ENCODE results near the gene INSR.
"Not testable (repeated sequence)": the region's sequence is repeated elsewhere in the genome, so short reads cannot be mapped to it uniquely, and the experiment has no call there.

The INSR gene

GRCh38 chr19:7067122-7067521 is 227.1 kb downstream of the INSR start:
- H3K36me3 Mint-ChIP-seq, H3K27ac Mint-ChIP-seq, H3K27me3 Mint-ChIP-seq, H3K4me3 Mint-ChIP-seq, H3K9me3 Mint-ChIP-seq: not testable (repeated sequence)
- H3K4me1 Mint-ChIP-seq, result peaks cover 13% of the 10 kb centered on the region

- H3K27ac Mint-ChIP-seq, result no peak overlapping the region
- no peaks in the 10 kb centered on the region for H3K36me3 Mint-ChIP-seq
- peaks cover 2% of the 10 kb centered on the region for H3K4me1 Mint-ChIP-seq
Measured at GRCh38 chr19:7063764-7064418, 230.3 kb downstream of the INSR start.

GRCh38 chr19:7063339-7063738 is 230.9 kb downstream of the INSR start:
- Mint-ChIP-seq H3K9me3 (no peaks in the 10 kb centered on the region), H3K4me1 (no peaks in the 10 kb centered on the region), H3K4me3 (no peak overlapping the region), H3K27ac (no peak overlapping the region), H3K36me3 (no peaks in the 10 kb centered on the region), H3K27me3 (no peaks in the 10 kb centered on the region)

More at GRCh38 chr19:7063764-7064418, 230.3 kb downstream of the INSR start:
- no peak overlapping the region for H3K4me3 Mint-ChIP-seq
- H3K9me3 Mint-ChIP-seq, result no peaks in the 10 kb centered on the region
- H3K27me3 Mint-ChIP-seq, result no peaks in the 10 kb centered on the region

Measured in activated naive CD4-positive, alpha-beta T cell treated with anti-CD3 and anti-CD28 coated beads, Interleukin-2, amount 50 U/mL, for 24 hours (primary cell).